PC-3 (cell line): ENCODE data around the gene TMEM259.

Experiments
- CTCF ChIP-seq: fragments of 300-600 bp; sonication (generic); conservative IDR thresholded peaks from 2 replicates; pipeline ENCODE4 v1.5.1; 2017; ENCODE audit warnings: antibody characterized with exemption, low read depth, mild to moderate bottlenecking, low read length
- EZH2 ChIP-seq: fragments of 300-600 bp; sonication (generic); IDR thresholded peaks from one replicate; pipeline ENCODE4 v1.6.1; 2017; ENCODE audit warnings: antibody characterized with exemption, mild to moderate bottlenecking, low read length; ENCODE audit not compliant: unreplicated experiment
- EZH2phosphoT487 ChIP-seq: fragments of 300-600 bp; sonication (generic); IDR thresholded peaks from 2 replicates; pipeline ENCODE4 v1.6.1; 2018; ENCODE audit warnings: mild to moderate bottlenecking, antibody characterized with exemption, low read length, borderline replicate concordance

DNA sequence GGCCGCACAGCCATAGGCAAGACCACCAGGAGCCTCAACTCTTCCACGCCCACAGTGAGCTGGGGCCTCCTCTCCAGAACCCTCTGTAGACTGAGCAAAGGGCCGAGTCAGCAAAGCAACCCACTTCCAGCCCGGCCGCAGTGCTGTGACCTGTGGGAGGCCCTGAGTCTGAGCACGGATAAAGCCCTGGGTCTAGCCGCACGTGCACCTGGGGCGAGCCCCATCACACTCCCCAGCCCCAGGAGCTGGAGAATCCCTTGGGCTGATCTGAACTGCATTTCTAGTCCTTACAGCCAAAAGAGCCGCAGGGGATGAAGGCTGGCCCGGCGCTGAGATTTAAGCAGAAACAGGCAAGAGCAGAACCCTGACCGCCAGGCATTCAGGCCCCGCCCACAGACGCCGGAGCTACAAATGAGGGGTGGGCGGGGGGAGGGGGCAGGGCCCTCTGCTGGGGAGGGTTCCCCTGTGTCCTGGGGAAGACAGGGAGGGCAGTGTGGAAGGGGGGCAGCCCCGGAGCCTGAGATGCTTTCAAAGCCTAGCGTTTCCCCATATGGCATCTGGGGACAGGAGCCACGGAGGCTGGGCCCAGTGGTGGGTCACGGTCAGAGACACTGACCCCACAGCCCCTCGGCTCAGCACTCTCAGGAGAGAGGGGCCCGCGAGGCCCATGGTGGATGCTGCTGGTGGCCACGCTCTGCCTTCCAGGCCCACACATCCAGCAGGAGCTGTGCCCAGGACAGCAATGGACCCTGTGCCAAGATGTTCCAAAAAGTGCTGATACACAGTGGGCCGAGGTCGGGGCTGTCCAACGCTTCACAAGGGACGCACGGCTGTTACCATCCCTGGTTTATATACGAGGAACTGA lies 4.9 kb downstream of the TMEM259 start:
- TF ChIP-seq CTCF (no peak), EZH2 (no peak), EZH2phosphoT487 (no peak)
